Fibroblast of lung (primary cell): ENCODE measurements around the gene GAB2. TPM values are rescaled to one million over a fixed set of nuclear protein-coding genes. Genes with fewer than 3 reads are reported as not detected.

ENCODE experiments used
- DNase-seq, 2 donors: peaks; one replicate each; pipeline versions ENCODE4 v3.0.0 to v3.0.0-alpha.2; 2010; ENCODE audit warnings: low read depth in 2 of 2
- H2AFZ ChIP-seq: 2 replicates; pipeline ENCODE4 v1.5.1; 2012; ENCODE audit warnings: low read length, control low read depth, inconsistent platforms
- H3K27ac ChIP-seq: 2 replicates; pipeline ENCODE4 v1.5.1; 2011; ENCODE audit warnings: low read length, control low read depth; ENCODE audit not compliant: insufficient read depth
- H3K27me3 ChIP-seq: 2 replicates; pipeline ENCODE4 v1.5.1; 2011; ENCODE audit warnings: mild to moderate bottlenecking, low read length; ENCODE audit not compliant: control insufficient read depth, insufficient read depth
- H3K36me3 ChIP-seq: 2 replicates; pipeline ENCODE4 v1.5.1; 2011; ENCODE audit warnings: low read length; ENCODE audit not compliant: control insufficient read depth, insufficient read depth
- H3K4me1 ChIP-seq: 2 replicates; pipeline ENCODE4 v1.5.1; 2011; ENCODE audit warnings: low read length; ENCODE audit not compliant: control insufficient read depth, insufficient read depth; ENCODE audit errors: extremely low read depth
- H3K4me2 ChIP-seq: 2 replicates; pipeline ENCODE4 v1.5.1; 2011; ENCODE audit warnings: low read length, control low read depth; ENCODE audit not compliant: insufficient read depth; ENCODE audit errors: extremely low read depth
- H3K4me3 ChIP-seq, 4 experiments: fragments of 200-600 bp in 1 of 4; sonication (generic) in 1 of 4; replicated peaks in 1 of 4; 2 replicates each; pipeline ENCODE4 v1.5.1; 2011 to 2016; ENCODE audit warnings: low read length in 4 of 4, low read depth in 3 of 4, mild to moderate bottlenecking in 3 of 4, control low read depth in 2 of 4, inconsistent platforms in 1 of 4, mixed read lengths in 1 of 4; ENCODE audit not compliant: insufficient read depth in 1 of 4; ENCODE audit errors: control extremely low read depth in 1 of 4
- H3K79me2 ChIP-seq: 2 replicates; pipeline ENCODE4 v1.5.1; 2012; ENCODE audit warnings: mild to moderate bottlenecking, low read length, inconsistent platforms; ENCODE audit not compliant: control insufficient read depth, insufficient read depth
- H3K9ac ChIP-seq: 2 replicates; pipeline ENCODE4 v1.5.1; 2011; ENCODE audit warnings: mild to moderate bottlenecking, low read length, control low read depth; ENCODE audit not compliant: insufficient read depth
- H3K9me3 ChIP-seq: 2 replicates; pipeline ENCODE4 v1.5.1; 2012; ENCODE audit warnings: low read depth, low read length; ENCODE audit not compliant: control insufficient read depth, insufficient read depth
- H4K20me1 ChIP-seq: 2 replicates; pipeline ENCODE4 v1.5.1; 2011; ENCODE audit warnings: low read length; ENCODE audit not compliant: control insufficient read depth, insufficient read depth; ENCODE audit errors: extremely low read depth
- CTCF ChIP-seq, 2 donors: IDR thresholded peaks in 1 of 2; conservative IDR thresholded peaks in 1 of 2; 1 replicate in 1 of 2; 2 replicates in 1 of 2; pipeline ENCODE4 v1.5.1; 2011 to 2012; ENCODE audit warnings: low read length in 2 of 2, control low read depth in 1 of 2, inconsistent platforms in 1 of 2, low read depth in 1 of 2, mild to moderate bottlenecking in 1 of 2
- EZH2 ChIP-seq: IDR thresholded peaks from 2 replicates; pipeline ENCODE4 v1.5.1; 2012; ENCODE audit warnings: low read length, control low read depth, mild to moderate bottlenecking; ENCODE audit errors: missing control alignments
- polyA plus RNA-seq, 2 donors: library from polyadenylated mRNA; depleted of rRNA in 1 of 2; stranded (reverse) in 1 of 2; unstranded in 1 of 2; fragments of >200 nt; gene quantifications; 2 replicates each; pipeline ENCODE4 v1.2.1, GENCODE V29; 2011 to 2012; ENCODE audit warnings: missing spikeins in 1 of 2
- total RNA-seq: library from RNA; depleted of rRNA; stranded (reverse); fragments of >200 nt; gene quantifications from 2 replicates; pipeline ENCODE4 v1.2.1, GENCODE V29; 2014

GAB2 gene
- total and polyA plus RNA-seq, 2 donors (not counting 1 experiment from before 2014, with no cell fraction given) = 7.1 to 14.0 TPM

- no peak overlapping the region for H3K9ac ChIP-seq
- no peak overlapping the region for H3K4me2 ChIP-seq
- H3K4me1 ChIP-seq = peaks cover 3% of the 10 kb centered on the region
- no peak for TF ChIP-seq CTCF (conservative IDR thresholded peaks at IDR 0.05 in 1 of 2, IDR thresholded peaks at IDR 0.05 in 1 of 2; ENCODE audit: low read depth in 1 of 2, low read length in 2 of 2)
- no peak overlapping the region for H3K27ac ChIP-seq
- no peak overlapping the region for H2AFZ ChIP-seq
- no peak overlapping the region for H3K4me3 ChIP-seq
- H3K9me3 ChIP-seq = no peaks in the 10 kb centered on the region
- H3K36me3 ChIP-seq = no peaks in the 10 kb centered on the region
- DNase-seq = no peak
- no peaks in the 10 kb centered on the region for H3K79me2 ChIP-seq
- H3K27me3 ChIP-seq = no peaks in the 10 kb centered on the region
- H4K20me1 ChIP-seq = no peaks in the 10 kb centered on the region
Observed at GRCh38 chr11:78255919-78256318, 161.7 kb downstream of the GAB2 start.

GRCh38 chr11:78254268-78254667 is 163.4 kb downstream of the GAB2 start:
- no peaks in the 10 kb centered on the region for H3K9me3 ChIP-seq
- H3K4me2 ChIP-seq = no peak overlapping the region
- H3K27ac ChIP-seq = no peak overlapping the region
- H3K4me3 ChIP-seq = no peak overlapping the region
- no peak overlapping the region for H3K9ac ChIP-seq
- DNase-seq = no peak
- H3K79me2 ChIP-seq = no peaks in the 10 kb centered on the region
- H3K27me3 ChIP-seq = no peaks in the 10 kb centered on the region
- H3K36me3 ChIP-seq = no peaks in the 10 kb centered on the region
- no peak for TF ChIP-seq EZH2
- no peak for TF ChIP-seq CTCF (conservative IDR thresholded peaks at IDR 0.05 in 1 of 2, IDR thresholded peaks at IDR 0.05 in 1 of 2; ENCODE audit: low read depth in 1 of 2, low read length in 2 of 2)
- H3K4me1 ChIP-seq = peaks cover 3% of the 10 kb centered on the region
- H4K20me1 ChIP-seq = no peaks in the 10 kb centered on the region
- no peak overlapping the region for H2AFZ ChIP-seq

DNA sequence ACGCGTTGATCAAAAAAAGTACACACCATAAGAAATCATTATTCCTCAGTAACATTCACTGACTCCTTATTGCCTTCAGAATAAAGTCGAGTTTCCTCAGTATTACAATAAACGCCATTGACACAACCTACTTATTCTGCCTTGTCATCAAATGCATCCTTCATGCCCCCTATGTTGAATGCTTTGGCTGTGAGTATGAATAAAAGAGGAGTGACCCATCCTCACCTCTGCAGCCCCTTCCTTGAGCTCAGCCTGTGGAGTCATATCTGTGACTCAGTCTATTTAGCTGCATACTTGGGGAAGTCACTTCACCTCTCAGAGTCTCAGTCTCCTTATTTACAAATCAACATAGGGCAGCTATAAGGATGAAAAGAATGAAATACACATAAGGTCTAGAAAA is 163.8 kb downstream of the GAB2 start:
- H2AFZ ChIP-seq = no peak overlapping the region
- no peaks in the 10 kb centered on the region for H3K9me3 ChIP-seq
- DNase-seq = peak in 1 of 2 donors; percentile 75
- no peaks in the 10 kb centered on the region for H3K27me3 ChIP-seq
- no peak overlapping the region for H3K9ac ChIP-seq
- TF ChIP-seq CTCF (conservative IDR thresholded peaks at IDR 0.05 in 1 of 2, IDR thresholded peaks at IDR 0.05 in 1 of 2; ENCODE audit: low read depth in 1 of 2, low read length in 2 of 2) = no peak
- TF ChIP-seq EZH2 = no peak
- no peak overlapping the region for H3K4me3 ChIP-seq
- H3K4me1 ChIP-seq = peaks cover 3% of the 10 kb centered on the region
- no peaks in the 10 kb centered on the region for H3K79me2 ChIP-seq
- H4K20me1 ChIP-seq = no peaks in the 10 kb centered on the region
- H3K36me3 ChIP-seq = no peaks in the 10 kb centered on the region
- no peak overlapping the region for H3K27ac ChIP-seq
- H3K4me2 ChIP-seq = no peak overlapping the region
